ENCODE results near the gene HFE.

DNA sequence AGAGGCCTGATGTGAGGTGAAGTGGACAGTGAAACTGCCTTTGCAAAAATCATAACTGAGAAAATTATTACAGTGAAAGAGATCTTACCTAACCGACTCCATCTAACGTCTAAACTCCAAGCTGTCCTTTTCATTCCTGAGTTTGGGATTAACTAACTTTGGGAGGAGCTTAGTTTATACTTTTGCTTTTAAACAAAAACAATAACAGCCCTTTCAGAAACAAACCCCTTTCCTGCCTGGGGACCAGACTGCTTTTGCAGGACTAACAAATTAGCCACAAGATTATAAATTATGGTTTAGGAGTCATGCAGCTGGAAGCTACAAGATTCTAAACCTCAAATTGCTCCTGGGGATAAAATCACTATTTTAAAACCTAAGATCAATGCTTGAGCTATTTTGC, 38.6 kb upstream of the HFE start:
- TF ChIP-seq RARB (CRISPR knock-in tag; IDR thresholded peaks at IDR 0.05) (no peak), ISL1 (CRISPR knock-in tag; IDR thresholded peaks at IDR 0.05) (no peak), TOX (CRISPR knock-in tag; IDR thresholded peaks at IDR 0.05; ENCODE audit: borderline replicate concordance) (no peak), ZNF565 (CRISPR knock-in tag; conservative IDR thresholded peaks at IDR 0.05; ENCODE audit: low read depth) (no peak)
- TF ChIP-seq, protein P1, sequence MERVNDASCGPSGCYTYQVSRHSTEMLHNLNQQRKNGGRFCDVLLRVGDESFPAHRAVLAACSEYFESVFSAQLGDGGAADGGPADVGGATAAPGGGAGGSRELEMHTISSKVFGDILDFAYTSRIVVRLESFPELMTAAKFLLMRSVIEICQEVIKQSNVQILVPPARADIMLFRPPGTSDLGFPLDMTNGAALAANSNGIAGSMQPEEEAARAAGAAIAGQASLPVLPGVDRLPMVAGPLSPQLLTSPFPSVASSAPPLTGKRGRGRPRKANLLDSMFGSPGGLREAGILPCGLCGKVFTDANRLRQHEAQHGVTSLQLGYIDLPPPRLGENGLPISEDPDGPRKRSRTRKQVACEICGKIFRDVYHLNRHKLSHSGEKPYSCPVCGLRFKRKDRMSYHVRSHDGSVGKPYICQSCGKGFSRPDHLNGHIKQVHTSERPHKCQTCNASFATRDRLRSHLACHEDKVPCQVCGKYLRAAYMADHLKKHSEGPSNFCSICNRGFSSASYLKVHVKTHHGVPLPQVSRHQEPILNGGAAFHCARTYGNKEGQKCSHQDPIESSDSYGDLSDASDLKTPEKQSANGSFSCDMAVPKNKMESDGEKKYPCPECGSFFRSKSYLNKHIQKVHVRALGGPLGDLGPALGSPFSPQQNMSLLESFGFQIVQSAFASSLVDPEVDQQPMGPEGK (CRISPR knock-in tag; IDR thresholded peaks at IDR 0.05; ENCODE audit: borderline replicate concordance), result no peak
